B cell (primary cell): Measurements from ENCODE around the gene PREX1. TPM values are rescaled to one million over a fixed set of nuclear protein-coding genes. Genes with fewer than 3 reads are reported as not detected.

ENCODE experiments used
- ATAC-seq: fragments of 200-7000 bp; cut with Tn5 transposase; one replicate; pipeline ENCODE4 v1.10.0; 2021; ENCODE audit warnings: low read depth, mild to moderate bottlenecking, moderate number of reproducible peaks, moderate library complexity
- CTCF ChIA-PET: fragments of 350-600 bp; sonication (Branson Sonifier 250); formaldehyde crosslinking; loops from one replicate; lab custom pipeline; 2021; ENCODE audit warnings: antibody characterized with exemption, inconsistent platforms; lab: Charles Lee
- POLR2A ChIA-PET: fragments of 350-600 bp; sonication (Branson Sonifier 250); formaldehyde crosslinking; loops from one replicate; lab custom pipeline; 2021; ENCODE audit warnings: antibody characterized with exemption; lab: Charles Lee
- DNase-seq: peaks from one replicate; pipeline ENCODE4 v3.0.0; 2013
- H2AFZ ChIP-seq: 2 replicates; pipeline ENCODE4 v1.6.1; 2012; ENCODE audit warnings: mild to moderate bottlenecking, low read depth, low read length; ENCODE audit not compliant: insufficient read depth, poor library complexity, severe bottlenecking
- H3K27ac ChIP-seq, 2 donors: 1 replicate in 1 of 2; 2 replicates in 1 of 2; pipeline ENCODE4 v1.5.1; 2012 to 2013; ENCODE audit warnings: low read length in 2 of 2, mild to moderate bottlenecking in 2 of 2, moderate library complexity in 1 of 2
- H3K27me3 ChIP-seq, 4 experiments: fragments of 200-600 bp in 1 of 4; sonication (generic) in 1 of 4; replicated peaks in 1 of 4; 1 replicate in 2 of 4; 2 replicates in 2 of 4; pipeline versions ENCODE4 v1.6.1 to v1.7.0; 2013 to 2016; ENCODE audit warnings: low read length in 3 of 4, mild to moderate bottlenecking in 2 of 4, mixed read lengths in 1 of 4, moderate library complexity in 1 of 4; ENCODE audit not compliant: insufficient read depth in 4 of 4, control insufficient read depth in 3 of 4; ENCODE audit errors: control extremely low read depth in 1 of 4
- H3K36me3 ChIP-seq, 2 experiments: replicated peaks in 1 of 2; 1 replicate in 1 of 2; 2 replicates in 1 of 2; pipeline versions ENCODE4 v1.6.1 to v1.7.1; 2013; ENCODE audit warnings: low read length in 1 of 2; ENCODE audit not compliant: insufficient read depth in 2 of 2, control insufficient read depth in 1 of 2; ENCODE audit errors: control extremely low read depth in 1 of 2, extremely low read depth in 1 of 2
- H3K4me1 ChIP-seq, 2 donors: fragments of 200-600 bp in 1 of 2; sonication (generic) in 1 of 2; 1 replicate in 1 of 2; 2 replicates in 1 of 2; pipeline versions ENCODE4 v1.5.1 to v1.6.1; 2013 to 2017; ENCODE audit warnings: low read length in 2 of 2; ENCODE audit not compliant: control insufficient read depth in 2 of 2, insufficient read depth in 2 of 2
- H3K4me2 ChIP-seq: replicated peaks from 2 replicates; pipeline ENCODE3; 2012; ENCODE audit warnings: mild to moderate bottlenecking, low read depth, low read length; ENCODE audit not compliant: poor library complexity, severe bottlenecking
- H3K4me3 ChIP-seq, 5 experiments: fragments of 200-600 bp in 1 of 5; sonication (generic) in 1 of 5; 1 replicate in 3 of 5; 2 replicates in 2 of 5; pipeline versions ENCODE4 v1.5.1 to v1.7.0; 2011 to 2016; ENCODE audit warnings: low read length in 4 of 5, mild to moderate bottlenecking in 4 of 5, low read depth in 2 of 5, control low read depth in 1 of 5, moderate library complexity in 1 of 5; ENCODE audit not compliant: insufficient read depth in 1 of 5; ENCODE audit errors: control extremely low read depth in 1 of 5, extremely low read depth in 1 of 5
- H3K79me2 ChIP-seq: fragments of 200-600 bp; sonication (generic); one replicate; pipeline ENCODE4 v1.6.0; 2016; ENCODE audit warnings: low read length; ENCODE audit not compliant: control insufficient read depth, insufficient read depth
- H3K9ac ChIP-seq: fragments of 200-600 bp; sonication (generic); 2 replicates; pipeline ENCODE4 v1.6.1; 2017; ENCODE audit warnings: mild to moderate bottlenecking, low read length, moderate library complexity
- H3K9me3 ChIP-seq, 3 donors: one replicate each; pipeline versions ENCODE4 v1.6.1 to v1.7.1; 2013; ENCODE audit warnings: low read length in 2 of 3; ENCODE audit not compliant: control insufficient read depth in 2 of 3, insufficient read depth in 1 of 3; ENCODE audit errors: control extremely low read depth in 1 of 3
- H4K20me1 ChIP-seq: 2 replicates; pipeline ENCODE4 v1.6.0; 2012; ENCODE audit warnings: mild to moderate bottlenecking, low read length; ENCODE audit not compliant: insufficient read depth, control insufficient read depth, poor library complexity, severe bottlenecking
- H3K27ac Mint-ChIP-seq: one replicate; pipeline ENCODE4 v1.8.0; 2021; ENCODE audit warnings: mixed read lengths
- H3K27me3 Mint-ChIP-seq: one replicate; pipeline ENCODE4 v1.8.0; 2021; ENCODE audit warnings: mixed read lengths
- H3K4me1 Mint-ChIP-seq: one replicate; pipeline ENCODE4 v1.8.0; 2021; ENCODE audit warnings: mixed read lengths
- H3K4me3 Mint-ChIP-seq: one replicate; pipeline ENCODE4 v1.8.0; 2021; ENCODE audit warnings: mixed read lengths
- H3K9me3 Mint-ChIP-seq: one replicate; pipeline ENCODE4 v1.8.0; 2022; ENCODE audit warnings: mixed read lengths; ENCODE audit not compliant: insufficient read depth
- CTCF ChIP-seq: fragments of 200-600 bp; IDR thresholded peaks from one replicate; pipeline ENCODE4 v1.8.0; 2022; ENCODE audit warnings: antibody characterized with exemption, mild to moderate bottlenecking
- EZH2 ChIP-seq: IDR thresholded peaks from 2 replicates; pipeline ENCODE4 v1.6.1; 2012; ENCODE audit warnings: borderline replicate concordance, low read depth, mild to moderate bottlenecking, moderate library complexity, low read length; ENCODE audit not compliant: insufficient read depth, poor library complexity, severe bottlenecking
- WGBS: methylation state at CpG from one replicate; pipeline ENCODE4 v1.1.5; 2013; ENCODE audit warnings: missing lambda C conversion rate; ENCODE audit not compliant: insufficient coverage; 5-methylcytosine and 5-hydroxymethylcytosine counted together
- intact Hi-C: fragments of 100-400 bp; cut with micrococcal nuclease; formaldehyde crosslinking; loops from one replicate; pipeline ENCODE4 v1.10.0; 2022
- polyA plus RNA-seq: library from polyadenylated mRNA; depleted of rRNA; stranded (reverse); fragments of >200 nt; gene quantifications from 2 replicates; pipeline ENCODE4 v1.2.3, GENCODE V29; 2012
- total RNA-seq, 2 donors: library from RNA; stranded (reverse); fragments of 120-200 nt in 1 of 2; gene quantifications; 1 replicate in 1 of 2; 2 replicates in 1 of 2; pipeline versions ENCODE4 v1.2.3 to v1.2.4, GENCODE V29; 2013 to 2022

The PREX1 gene
- total and polyA plus RNA-seq, 2 donors (not counting 1 experiment from before 2014, with no cell fraction given): 79.1 to 99.4 TPM

- Histone ChIP-seq H2AFZ (no peak overlapping the region), H3K36me3 (peaks cover 0 to 6% of the 10 kb centered on the region in 2 experiments), H3K4me3 (no peak overlapping the region), H3K79me2 (peaks cover 87% of the 10 kb centered on the region), H3K4me1 (peaks cover 33 to 54% of the 10 kb centered on the region in 2 donors), H3K27me3 (no peaks in the 10 kb centered on the region), H3K4me2 (peak overlapping the region; percentile 4), H3K27ac (peak overlapping the region in 1 of 2 donors; percentile 17), H4K20me1 (peaks cover 96% of the 10 kb centered on the region), H3K9ac (no peak overlapping the region), H3K9me3 (peaks cover 0 to 8% (median 0%) of the 10 kb centered on the region in 3 donors)
- DNase-seq: no peak
- Mint-ChIP-seq H3K27ac (peak overlapping the region; percentile 82), H3K4me3 (peak overlapping the region; percentile 18), H3K27me3 (no peaks in the 10 kb centered on the region), H3K4me1 (peaks cover 72% of the 10 kb centered on the region), H3K9me3 (no peaks in the 10 kb centered on the region)
- POLR2A ChIA-PET: interaction anchor here (0.6 to 1.6 kb wide), 5 partner anchors 9 to 30 kb away, joined by 3 to 10 read pairs (median 3); partner anchors contain the start of gene PREX1
- 60% methylated on average over 15 of the region's 15 CpGs for WGBS
- no peak for TF ChIP-seq EZH2
- no peak for TF ChIP-seq CTCF
- peak; percentile 39 for ATAC-seq
- intact Hi-C loops: no loop called here
- CTCF ChIA-PET: interaction anchor here (0.6 to 2.1 kb wide), 6 partner anchors 9 to 140 kb away, joined by 3 to 13 read pairs (median 6); no protein-coding TSS in a partner anchor
These were observed 30.4 kb downstream of the PREX1 start for GRCh38 chr20:48797275-48797825.

GRCh38 chr20:48795732-48796131 lies 32.1 kb downstream of the PREX1 start:
- no peaks in the 10 kb centered on the region for H3K27me3 Mint-ChIP-seq
- TF ChIP-seq EZH2 (no peak), CTCF (no peak)
- Histone ChIP-seq H3K4me2 (no peak overlapping the region), H3K4me1 (peaks cover 43 to 56% of the 10 kb centered on the region in 2 donors), H3K27me3 (no peaks in the 10 kb centered on the region), H3K9ac (no peak overlapping the region), H3K36me3 (peaks cover 0 to 6% of the 10 kb centered on the region in 2 experiments), H3K27ac (peak overlapping the region in 1 of 2 donors; percentile 3), H3K79me2 (peaks cover 87% of the 10 kb centered on the region), H3K4me3 (no peak overlapping the region), H2AFZ (no peak overlapping the region), H4K20me1 (peaks cover 96% of the 10 kb centered on the region), H3K9me3 (peaks cover 0 to 3% (median 0%) of the 10 kb centered on the region in 3 donors)
- intact Hi-C loops: no loop called here
- ChIA-PET POLR2A (interaction anchor here (1.6 kb wide), 1 partner anchor 23 kb away, joined by 3 read pairs; no protein-coding TSS in a partner anchor), CTCF (interaction anchor here (1.1 kb wide), 1 partner anchor 891 kb away, joined by 3 read pairs; no protein-coding TSS in a partner anchor)
- no peak for ATAC-seq
- WGBS: 74% methylated on average over 4 of the region's 5 CpGs
- no peak for DNase-seq
- H3K9me3 Mint-ChIP-seq: no peaks in the 10 kb centered on the region
- H3K4me1 Mint-ChIP-seq: peaks cover 70% of the 10 kb centered on the region
- peak overlapping the region; percentile 46 for H3K27ac Mint-ChIP-seq
- no peak overlapping the region for H3K4me3 Mint-ChIP-seq
